GM19328 (cell line): ENCODE measurements around the gene LRRIQ3.
"Not testable (repeated sequence)": the region's sequence is repeated elsewhere in the genome, so short reads cannot be mapped to it uniquely, and the experiment has no call there.

Experiments used
- ATAC-seq: cut with Tn5 transposase; IDR thresholded peaks from one replicate; pipeline ENCODE4 v1.9.1; 2021; ENCODE audit warnings: mild to moderate bottlenecking, moderate library complexity; ENCODE audit not compliant: unreplicated experiment

Gene LRRIQ3

GRCh38 chr1:74197657-74198552 lies at the start of gene LRRIQ3, which contains the start of gene FPGT:
Gene LRRIQ3, minus strand, starts transcription at chr1:74198176. Its CDS starts 14,492 bp downstream, at chr1:74183684.
Gene FPGT, plus strand, starts transcription at chr1:74198242. Its CDS starts 37 bp downstream, at chr1:74198279.
- peak; percentile 94 for ATAC-seq

- ATAC-seq: no peak
Observed at GRCh38 chr1:74246315-74246714, 48.3 kb upstream of the LRRIQ3 start.

- no peak for ATAC-seq
Observed at GRCh38 chr1:74245168-74245772, 47.3 kb upstream of the LRRIQ3 start.

GRCh38 chr1:74237787-74238186 lies 39.8 kb upstream of the LRRIQ3 start:
- ATAC-seq: no peak

- no peak for ATAC-seq
Observed at GRCh38 chr1:74237035-74237434, 39.1 kb upstream of the LRRIQ3 start.

GRCh38 chr1:74236440-74236839 lies 38.5 kb upstream of the LRRIQ3 start:
- no peak for ATAC-seq

- no peak for ATAC-seq
Observed at GRCh38 chr1:74235153-74235552, 37.2 kb upstream of the LRRIQ3 start, which contains the start of gene TNNI3K. Gene TNNI3K, plus strand, starts transcription at chr1:74235387. Its CDS starts 65 bp downstream, at chr1:74235452.

GRCh38 chr1:74223453-74223852 lies 25.5 kb upstream of the LRRIQ3 start:
- ATAC-seq: no peak

GRCh38 chr1:74222701-74223100 lies 24.7 kb upstream of the LRRIQ3 start:
- no peak for ATAC-seq

GRCh38 chr1:74215229-74215628 lies 17.3 kb upstream of the LRRIQ3 start:
- no peak for ATAC-seq

GRCh38 chr1:74205266-74205665 lies 7.3 kb upstream of the LRRIQ3 start:
- ATAC-seq: no peak

- ATAC-seq: no peak
Observed at GRCh38 chr1:74199504-74199903, 1.5 kb upstream of the LRRIQ3 start.

- ATAC-seq: peak; percentile 12
Observed at GRCh38 chr1:74197255-74197654, 721 bp downstream of the LRRIQ3 start.

GRCh38 chr1:74195339-74195738 lies 2.6 kb downstream of the LRRIQ3 start:
- ATAC-seq: no peak

- no peak for ATAC-seq
Observed at GRCh38 chr1:74193908-74194307, 4.1 kb downstream of the LRRIQ3 start.

- no peak for ATAC-seq
Observed at GRCh38 chr1:74180490-74180889, 17.5 kb downstream of the LRRIQ3 start.

- not testable (repeated sequence) for ATAC-seq
Observed at GRCh38 chr1:74174423-74174822, 23.6 kb downstream of the LRRIQ3 start.

- no peak for ATAC-seq
Observed at GRCh38 chr1:74162333-74162732, 35.6 kb downstream of the LRRIQ3 start.

GRCh38 chr1:74161497-74161896 lies 36.5 kb downstream of the LRRIQ3 start:
- no peak for ATAC-seq

GRCh38 chr1:74160046-74160445 lies 37.9 kb downstream of the LRRIQ3 start:
- no peak for ATAC-seq

GRCh38 chr1:74145086-74145485 lies 52.9 kb downstream of the LRRIQ3 start:
- no peak for ATAC-seq

GRCh38 chr1:74117370-74117769 lies 80.6 kb downstream of the LRRIQ3 start:
- not testable (repeated sequence) for ATAC-seq
